OCI-LY7 (cell line): ENCODE measurements around the gene AXIN1.

Experiments
- CTCF ChIP-seq: fragments of 200-600 bp; sonication (generic); conservative IDR thresholded peaks from 2 replicates; pipeline ENCODE4 v1.5.1; 2014; ENCODE audit warnings: mild to moderate bottlenecking, antibody characterized with exemption, low read length, moderate library complexity, mixed read lengths
- EZH2phosphoT487 ChIP-seq: fragments of 200-600 bp; sonication (generic); IDR thresholded peaks from 2 replicates; pipeline ENCODE4 v1.6.1; 2018; ENCODE audit warnings: low read depth, borderline replicate concordance, mild to moderate bottlenecking, mixed run types, antibody characterized with exemption, low read length, moderate library complexity, mixed read lengths

DNA sequence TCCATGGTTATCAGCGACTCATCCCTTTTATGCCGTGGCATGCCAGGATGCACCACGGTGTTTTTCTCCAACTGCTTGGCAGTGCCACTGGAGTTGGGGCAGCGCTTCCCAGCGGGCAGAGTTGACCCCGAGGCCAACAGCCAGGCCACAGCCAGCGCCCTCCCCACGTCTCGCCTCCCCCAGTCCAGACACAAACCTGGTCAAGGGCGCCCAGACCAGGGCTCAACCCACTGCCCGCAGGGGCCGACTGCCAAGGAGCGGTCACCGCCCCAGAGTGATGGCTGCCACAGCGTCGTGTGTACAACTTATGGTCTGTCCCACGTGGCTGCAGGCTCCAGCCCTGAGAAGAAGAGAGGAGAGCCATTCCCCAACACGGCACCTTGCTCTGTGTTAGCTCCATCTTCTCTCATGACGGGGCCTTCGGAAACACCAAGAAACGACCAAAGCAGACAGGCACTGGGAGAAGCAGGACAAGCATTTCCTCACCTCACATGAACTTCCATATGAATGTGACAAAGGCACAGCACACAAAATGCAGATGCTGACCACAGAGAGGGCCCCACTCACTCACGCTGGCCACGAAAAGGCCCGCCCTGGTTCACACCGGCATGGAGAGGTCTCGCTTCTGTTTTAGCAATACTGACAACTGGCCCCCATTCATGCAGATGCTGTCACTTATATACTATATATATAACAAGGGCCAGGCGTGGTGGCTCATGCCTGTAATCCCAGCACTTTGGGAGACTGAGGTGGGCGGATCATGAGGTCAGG lies 27.0 kb downstream of the AXIN1 start:
- TF ChIP-seq CTCF (no peak), EZH2phosphoT487 (no peak)
